GM12873 (cell line): Measurements from ENCODE around the gene RASA1.

Experiments used
- TF ChIP-seq, protein P1 (sequence below): IDR thresholded peaks from 2 replicates; pipeline ENCODE4 v1.5.1; 2012; ENCODE audit warnings: low read depth, mild to moderate bottlenecking, moderate library complexity, low read length, control low read depth; ENCODE audit not compliant: insufficient read depth; ENCODE audit errors: missing control alignments

RASA1 gene

DNA sequence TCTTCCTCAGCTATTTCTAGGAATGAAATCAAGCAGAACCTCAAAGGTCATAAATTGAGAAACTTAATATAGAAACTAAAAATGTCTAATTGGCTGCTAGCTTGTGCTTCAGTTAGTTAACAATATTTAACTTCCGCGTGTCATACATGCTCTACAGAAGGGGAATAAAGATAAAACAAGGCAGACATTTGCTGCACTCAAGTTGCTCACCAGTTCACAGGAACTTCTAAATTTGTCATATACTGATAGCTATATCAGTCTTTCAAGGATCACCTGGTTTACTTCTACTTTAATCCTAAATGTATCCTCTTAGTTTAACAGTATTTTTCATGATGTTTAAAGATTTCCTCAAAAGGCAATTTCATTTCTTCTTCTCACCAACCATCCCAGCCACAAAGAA is 136.7 kb downstream of the RASA1 start:
- TF ChIP-seq, protein P1, sequence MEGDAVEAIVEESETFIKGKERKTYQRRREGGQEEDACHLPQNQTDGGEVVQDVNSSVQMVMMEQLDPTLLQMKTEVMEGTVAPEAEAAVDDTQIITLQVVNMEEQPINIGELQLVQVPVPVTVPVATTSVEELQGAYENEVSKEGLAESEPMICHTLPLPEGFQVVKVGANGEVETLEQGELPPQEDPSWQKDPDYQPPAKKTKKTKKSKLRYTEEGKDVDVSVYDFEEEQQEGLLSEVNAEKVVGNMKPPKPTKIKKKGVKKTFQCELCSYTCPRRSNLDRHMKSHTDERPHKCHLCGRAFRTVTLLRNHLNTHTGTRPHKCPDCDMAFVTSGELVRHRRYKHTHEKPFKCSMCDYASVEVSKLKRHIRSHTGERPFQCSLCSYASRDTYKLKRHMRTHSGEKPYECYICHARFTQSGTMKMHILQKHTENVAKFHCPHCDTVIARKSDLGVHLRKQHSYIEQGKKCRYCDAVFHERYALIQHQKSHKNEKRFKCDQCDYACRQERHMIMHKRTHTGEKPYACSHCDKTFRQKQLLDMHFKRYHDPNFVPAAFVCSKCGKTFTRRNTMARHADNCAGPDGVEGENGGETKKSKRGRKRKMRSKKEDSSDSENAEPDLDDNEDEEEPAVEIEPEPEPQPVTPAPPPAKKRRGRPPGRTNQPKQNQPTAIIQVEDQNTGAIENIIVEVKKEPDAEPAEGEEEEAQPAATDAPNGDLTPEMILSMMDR: no peak

DNA sequence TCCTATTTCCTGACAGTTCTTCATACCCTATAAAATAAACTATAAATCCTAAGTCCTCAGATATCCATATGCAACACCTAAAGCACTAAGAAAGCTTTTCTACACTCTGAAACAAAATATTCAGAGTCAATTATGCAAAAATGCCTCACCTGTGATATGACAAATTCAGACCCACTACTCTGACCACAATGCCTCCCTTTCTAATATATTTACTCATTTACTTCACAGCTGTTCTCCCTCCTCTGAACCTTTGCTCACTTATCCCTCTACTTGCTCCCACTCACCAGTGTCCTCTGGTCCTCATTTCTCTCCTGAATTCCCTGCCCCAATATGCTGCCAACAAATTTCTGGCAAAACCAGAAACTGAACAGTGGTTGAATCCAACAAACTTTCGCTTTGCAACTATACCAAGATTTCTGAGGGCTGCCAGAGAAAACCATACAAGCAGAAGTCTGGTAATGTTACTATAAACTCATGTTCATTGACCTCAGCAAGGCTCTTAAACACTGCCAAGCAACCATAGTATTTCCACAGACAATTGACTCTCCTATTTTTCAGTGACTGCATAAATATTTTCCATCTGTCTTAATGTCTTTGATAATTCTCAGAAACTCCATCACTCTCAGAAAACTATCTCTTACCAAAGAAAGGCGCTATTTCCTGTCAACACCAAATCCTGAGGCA is 137.9 kb downstream of the RASA1 start:
- TF ChIP-seq, protein P1: no peak

DNA sequence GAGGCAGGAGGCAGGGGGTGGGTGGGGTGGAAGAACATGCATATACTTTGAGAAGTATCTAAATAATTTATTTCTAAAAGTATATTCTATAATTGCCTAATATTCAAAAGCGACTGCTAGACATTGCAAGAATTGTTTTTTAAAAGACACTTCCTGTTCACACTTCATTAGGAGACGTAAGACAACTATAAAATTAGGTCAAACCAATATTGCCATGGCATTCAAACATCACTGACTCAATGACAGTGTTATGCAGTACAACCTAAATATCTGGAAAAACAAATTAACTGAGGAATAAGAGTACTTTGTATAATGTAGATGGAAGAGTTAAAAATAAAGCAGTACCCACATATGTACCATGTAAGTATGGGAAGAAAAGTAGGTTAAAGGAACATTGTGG is 140.5 kb downstream of the RASA1 start:
- TF ChIP-seq, protein P1: no peak

DNA sequence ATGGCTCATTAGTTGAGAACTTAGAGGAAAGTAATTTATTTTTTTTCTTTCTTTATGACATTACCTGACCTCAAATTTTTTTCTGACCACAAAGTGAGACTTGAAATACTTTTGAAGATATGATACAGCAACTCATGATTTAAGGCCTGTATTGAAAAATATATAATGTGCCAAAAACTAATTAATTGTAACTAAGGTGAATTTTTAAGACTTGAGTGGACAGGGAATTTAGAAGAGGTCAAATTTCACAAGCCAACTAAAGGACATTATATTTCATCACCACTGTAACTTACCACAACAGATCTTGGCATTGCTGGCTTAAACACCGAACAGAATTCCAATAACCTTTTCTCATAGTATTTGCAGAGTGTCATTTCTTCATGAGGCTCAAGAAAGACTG is 143.2 kb downstream of the RASA1 start:
- TF ChIP-seq, protein P1: no peak

DNA sequence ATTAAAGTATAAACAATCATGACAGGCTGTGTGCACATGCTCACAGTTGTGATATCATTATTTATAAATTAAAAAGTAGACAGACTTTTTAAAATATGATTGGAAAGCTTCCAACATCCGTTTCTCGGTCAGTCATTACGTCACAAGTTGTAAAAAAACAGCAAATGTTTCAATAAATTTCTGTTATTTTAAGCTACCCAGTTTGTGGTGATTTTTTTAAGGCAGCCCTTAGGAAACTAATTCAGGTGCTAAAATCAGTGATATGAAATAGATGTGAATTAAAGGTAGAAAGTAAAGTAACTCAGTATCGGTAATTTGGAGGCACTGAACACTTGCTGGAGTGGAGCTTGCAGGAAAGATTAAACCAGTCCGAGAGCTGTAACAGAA is 143.9 kb downstream of the RASA1 start:
- TF ChIP-seq, protein P1: no peak

DNA sequence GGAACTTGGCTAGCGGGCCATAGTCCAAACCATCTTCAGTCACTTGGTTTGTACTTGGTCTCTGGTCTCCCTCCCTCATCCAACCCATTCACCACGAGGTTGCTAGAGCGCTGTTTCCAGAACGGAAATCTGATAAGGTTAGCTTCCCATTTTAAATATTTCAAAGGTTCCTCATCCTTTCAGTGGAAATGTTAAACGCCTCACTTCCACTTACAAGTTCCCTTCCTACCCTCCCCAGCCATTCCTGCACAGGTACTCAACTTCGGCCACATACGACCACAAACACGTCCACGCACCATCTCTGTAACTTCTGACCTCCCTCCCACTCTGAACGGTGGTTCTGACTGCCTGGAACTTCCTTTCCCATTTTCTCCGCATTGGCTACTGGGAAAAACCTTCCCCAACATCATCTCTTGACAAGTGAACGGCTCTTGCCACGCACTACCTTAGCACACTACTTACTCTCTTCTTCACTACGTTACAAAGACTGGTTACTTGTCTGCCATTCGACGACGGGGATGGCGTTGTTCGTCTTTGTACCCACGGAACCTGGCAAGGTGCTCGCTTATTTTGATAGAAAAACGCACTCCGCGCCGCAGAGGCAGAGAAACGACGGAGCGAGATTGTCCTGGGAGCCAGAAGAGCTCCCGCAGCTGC is 144.4 kb downstream of the RASA1 start:
- TF ChIP-seq, protein P1: no peak

DNA sequence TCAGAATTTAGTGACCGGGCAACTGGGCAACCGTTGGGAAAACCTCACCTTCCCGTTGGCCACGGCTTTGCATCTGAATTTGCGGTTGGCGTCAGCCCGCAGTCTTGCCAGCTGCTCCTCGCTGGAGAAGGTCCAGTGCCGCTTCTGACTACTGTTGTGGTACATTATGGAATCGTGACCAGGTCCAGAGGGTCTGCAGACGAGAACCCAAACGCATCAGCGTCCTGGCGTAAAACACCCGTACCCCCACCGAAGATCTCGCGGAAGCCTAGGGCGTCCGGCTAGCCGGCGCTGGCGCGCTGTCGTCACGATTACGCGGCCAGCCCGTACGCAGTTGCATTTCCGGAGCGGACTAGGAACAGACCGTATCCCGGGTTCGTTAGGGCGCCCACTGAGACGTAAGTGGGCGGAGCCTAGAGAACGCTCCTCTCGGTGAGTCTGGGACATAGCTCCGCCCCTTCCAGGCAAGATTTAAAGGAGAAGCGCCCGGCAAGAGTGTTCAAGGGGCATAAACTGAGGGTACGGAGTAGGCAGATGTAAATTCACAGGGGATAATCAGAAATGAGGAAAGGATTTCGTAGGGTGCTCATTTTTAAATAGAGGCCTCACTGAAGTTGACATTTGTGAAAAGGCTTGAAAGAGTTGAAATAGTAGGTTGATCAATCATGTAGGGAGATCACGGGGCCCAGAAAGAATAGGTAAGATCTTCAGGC is 145.1 kb downstream of the RASA1 start, which contains the start of gene CCNH:
TSS of gene CCNH (minus strand) at position 301 of the 713 bp plus-strand sequence. CDS start at position 165, 136 bp downstream.
- TF ChIP-seq, protein P1: no peak
